Stimulated activated naive B cell treated with anti-CD40 and anti-IgM and Interleukin-4, amounts not matched to agents 10 μg/mL and 1 μg/mL and 100 μg/mL, for 72 hours (primary cell): Measurements from ENCODE around the gene ZFAND2A.
"Not testable (repeated sequence)": the region's sequence is repeated elsewhere in the genome, so short reads cannot be mapped to it uniquely, and the experiment has no call there.

Experiments used
- ATAC-seq, 2 donors: fragments of 150-1000 bp; cut with Tn5 transposase; replicated peaks; 2 replicates each; pipeline ENCODE4 v1.10.0; 2021; ENCODE audit warnings: moderate library complexity in 1 of 2
- DNase-seq: peaks from one replicate; pipeline ENCODE4 v3.0.0; 2021
- H3K27ac Mint-ChIP-seq: one replicate; pipeline ENCODE4 v1.8.0; 2022; ENCODE audit warnings: mild to moderate bottlenecking, mixed read lengths
- H3K27me3 Mint-ChIP-seq, 2 donors: one replicate each; pipeline ENCODE4 v1.8.0; 2022; ENCODE audit warnings: mixed read lengths in 2 of 2
- H3K36me3 Mint-ChIP-seq, 2 donors: one replicate each; pipeline ENCODE4 v1.8.0; 2022; ENCODE audit warnings: mixed read lengths in 2 of 2, mild to moderate bottlenecking in 1 of 2
- H3K4me1 Mint-ChIP-seq, 2 donors: one replicate each; pipeline ENCODE4 v1.8.0; 2022; ENCODE audit warnings: mixed read lengths in 2 of 2, mild to moderate bottlenecking in 1 of 2
- H3K4me3 Mint-ChIP-seq, 2 donors: one replicate each; pipeline ENCODE4 v1.8.0; 2022; ENCODE audit warnings: mild to moderate bottlenecking in 2 of 2, mixed read lengths in 2 of 2, moderate library complexity in 1 of 2
- H3K9me3 Mint-ChIP-seq, 2 donors: one replicate each; pipeline ENCODE4 v1.8.0; 2022; ENCODE audit warnings: mixed read lengths in 2 of 2, mild to moderate bottlenecking in 1 of 2

ZFAND2A gene

GRCh38 chr7:1159891-1160669 is at the start of gene ZFAND2A:
TSS of gene ZFAND2A (minus strand) at chr7:1160196. CDS start at chr7:1158212, 1,984 bp downstream.
- no peaks in the 10 kb centered on the region for H3K27me3 Mint-ChIP-seq
- H3K27ac Mint-ChIP-seq, result peak within 1 kb of the TSS; percentile 95
- H3K36me3 Mint-ChIP-seq, result peaks cover 17 to 28% of the 10 kb centered on the region in 2 donors
- DNase-seq (peak; percentile 98), ATAC-seq (peak; percentile 95 to 98)
- peak within 1 kb of the TSS; percentile 88 to 89 for H3K4me3 Mint-ChIP-seq
- H3K9me3 Mint-ChIP-seq, result no peaks in the 10 kb centered on the region
- H3K4me1 Mint-ChIP-seq, result peaks cover 9 to 29% of the 10 kb centered on the region in 2 donors

GRCh38 chr7:1209097-1209496 is 49.1 kb upstream of the ZFAND2A start:
- Mint-ChIP-seq H3K4me1 (peaks cover 0 to 3% of the 10 kb centered on the region in 2 donors), H3K27ac (no peak overlapping the region), H3K9me3 (no peaks in the 10 kb centered on the region), H3K4me3 (no peak overlapping the region), H3K27me3 (peaks cover 29 to 43% of the 10 kb centered on the region in 2 donors), H3K36me3 (no peaks in the 10 kb centered on the region)
- ATAC-seq (no peak), DNase-seq (no peak)

GRCh38 chr7:1205742-1206141 is 45.7 kb upstream of the ZFAND2A start:
- H3K9me3 Mint-ChIP-seq, H3K4me3 Mint-ChIP-seq, H3K4me1 Mint-ChIP-seq, H3K36me3 Mint-ChIP-seq, ATAC-seq, H3K27ac Mint-ChIP-seq, DNase-seq: not testable (repeated sequence)
- H3K27me3 Mint-ChIP-seq, result peaks cover 31% of the 10 kb centered on the region in 2 donors

- no peak overlapping the region for H3K4me3 Mint-ChIP-seq
- no peak for DNase-seq
- ATAC-seq, result no peak
- H3K27ac Mint-ChIP-seq, result no peak overlapping the region
- H3K27me3 Mint-ChIP-seq, result peaks cover 23 to 29% of the 10 kb centered on the region in 2 donors
- H3K36me3 Mint-ChIP-seq, result no peaks in the 10 kb centered on the region
- H3K4me1 Mint-ChIP-seq, result no peaks in the 10 kb centered on the region
- H3K9me3 Mint-ChIP-seq, result no peaks in the 10 kb centered on the region
These were observed 44.6 kb upstream of the ZFAND2A start for GRCh38 chr7:1204460-1205140.

- not testable (repeated sequence) for DNase-seq, ATAC-seq, H3K9me3 Mint-ChIP-seq, H3K4me3 Mint-ChIP-seq, H3K4me1 Mint-ChIP-seq, H3K36me3 Mint-ChIP-seq
- Mint-ChIP-seq H3K27me3 (peaks cover 15 to 19% of the 10 kb centered on the region in 2 donors), H3K27ac (peak overlapping the region; percentile 37)
These were observed 42.9 kb upstream of the ZFAND2A start for GRCh38 chr7:1202914-1203313.

GRCh38 chr7:1201916-1202315 is 41.9 kb upstream of the ZFAND2A start:
- H3K9me3 Mint-ChIP-seq, result no peaks in the 10 kb centered on the region
- H3K27me3 Mint-ChIP-seq, result peaks cover 15 to 19% of the 10 kb centered on the region in 2 donors
- no peaks in the 10 kb centered on the region for H3K36me3 Mint-ChIP-seq
- no peak overlapping the region for H3K27ac Mint-ChIP-seq
- no peaks in the 10 kb centered on the region for H3K4me1 Mint-ChIP-seq
- H3K4me3 Mint-ChIP-seq, result no peak overlapping the region
- DNase-seq, result no peak
- no peak for ATAC-seq

GRCh38 chr7:1200045-1200444 is 40.0 kb upstream of the ZFAND2A start:
- Mint-ChIP-seq H3K27me3 (peaks cover 17 to 25% of the 10 kb centered on the region in 2 donors), H3K27ac (no peak overlapping the region), H3K4me1 (no peaks in the 10 kb centered on the region), H3K4me3 (no peak overlapping the region), H3K9me3 (no peaks in the 10 kb centered on the region), H3K36me3 (no peaks in the 10 kb centered on the region)
- no peak for DNase-seq
- no peak for ATAC-seq

- H3K27me3 Mint-ChIP-seq, result peaks cover 17 to 38% of the 10 kb centered on the region in 2 donors
- DNase-seq (no peak), ATAC-seq (no peak)
- no peak overlapping the region for H3K27ac Mint-ChIP-seq
- H3K36me3 Mint-ChIP-seq, result no peaks in the 10 kb centered on the region
- no peaks in the 10 kb centered on the region for H3K4me1 Mint-ChIP-seq
- H3K9me3 Mint-ChIP-seq, result no peaks in the 10 kb centered on the region
- H3K4me3 Mint-ChIP-seq, result no peak overlapping the region
These were observed 38.1 kb upstream of the ZFAND2A start for GRCh38 chr7:1197997-1198625.

- H3K4me1 Mint-ChIP-seq, result peaks cover 2 to 5% of the 10 kb centered on the region in 2 donors
- H3K27ac Mint-ChIP-seq, result no peak overlapping the region
- peaks cover 19 to 46% of the 10 kb centered on the region in 2 donors for H3K27me3 Mint-ChIP-seq
- no peak overlapping the region for H3K4me3 Mint-ChIP-seq
- ATAC-seq, result no peak
- H3K9me3 Mint-ChIP-seq, result no peaks in the 10 kb centered on the region
- H3K36me3 Mint-ChIP-seq, result no peaks in the 10 kb centered on the region
- DNase-seq, result no peak
These were observed 37.0 kb upstream of the ZFAND2A start for GRCh38 chr7:1196950-1197349.

GRCh38 chr7:1196441-1196840 is 36.4 kb upstream of the ZFAND2A start:
- not testable (repeated sequence) for H3K9me3 Mint-ChIP-seq, ATAC-seq, DNase-seq, H3K27ac Mint-ChIP-seq, H3K4me1 Mint-ChIP-seq, H3K4me3 Mint-ChIP-seq, H3K36me3 Mint-ChIP-seq
- H3K27me3 Mint-ChIP-seq, result peaks cover 21 to 50% of the 10 kb centered on the region in 2 donors

GRCh38 chr7:1193593-1194424 is 33.8 kb upstream of the ZFAND2A start:
- ATAC-seq (peak; percentile 39 to 42), DNase-seq (no peak)
- Mint-ChIP-seq H3K4me3 (no peak overlapping the region), H3K36me3 (peaks cover 0 to under 1% of the 10 kb centered on the region in 2 donors), H3K4me1 (peaks cover 2 to 5% of the 10 kb centered on the region in 2 donors), H3K27ac (no peak overlapping the region), H3K9me3 (peaks cover 5 to 6% of the 10 kb centered on the region in 2 donors), H3K27me3 (peaks cover 22 to 38% of the 10 kb centered on the region in 2 donors)

GRCh38 chr7:1192171-1192676 is 32.2 kb upstream of the ZFAND2A start:
- H3K9me3 Mint-ChIP-seq, result peaks cover 9 to 11% of the 10 kb centered on the region in 2 donors
- peaks cover 4 to 5% of the 10 kb centered on the region in 2 donors for H3K4me1 Mint-ChIP-seq
- no peak overlapping the region for H3K4me3 Mint-ChIP-seq
- DNase-seq, result no peak
- H3K36me3 Mint-ChIP-seq, result peaks cover 2 to 5% of the 10 kb centered on the region in 2 donors
- peak overlapping the region; percentile 6 for H3K27ac Mint-ChIP-seq
- H3K27me3 Mint-ChIP-seq, result peaks cover 22 to 38% of the 10 kb centered on the region in 2 donors
- ATAC-seq, result no peak

GRCh38 chr7:1189986-1190772 is 30.2 kb upstream of the ZFAND2A start:
- no peak for DNase-seq
- Mint-ChIP-seq H3K9me3 (peaks cover 9 to 11% of the 10 kb centered on the region in 2 donors), H3K4me1 (peaks cover 4 to 5% of the 10 kb centered on the region in 2 donors), H3K4me3 (no peak overlapping the region), H3K36me3 (peaks cover 2 to 5% of the 10 kb centered on the region in 2 donors), H3K27me3 (peaks cover 25 to 44% of the 10 kb centered on the region in 2 donors), H3K27ac (no peak overlapping the region)
- no peak for ATAC-seq
